RCC 7860 (cell line): Measurements from ENCODE around the gene SLC29A4.

Source experiments
- DNase-seq: peaks from one replicate; pipeline ENCODE4 v3.0.0-alpha.2; 2015; ENCODE audit warnings: low spot score
- FAIRE-seq: peaks from 2 replicates; lab custom pipeline; 2012; peaks lifted over from hg19 to GRCh38; lab: Jason Lieb, UNC

The SLC29A4 gene

GRCh38 chr7:5350174-5350463 lies 67.4 kb downstream of the SLC29A4 start:
- FAIRE-seq, result no peak
- DNase-seq, result no peak

- no peak for DNase-seq
- no peak for FAIRE-seq
These were observed 68.0 kb downstream of the SLC29A4 start for GRCh38 chr7:5350600-5351385.

- FAIRE-seq, result no peak
- DNase-seq, result no peak
These were observed 68.9 kb downstream of the SLC29A4 start for GRCh38 chr7:5351507-5352265.

GRCh38 chr7:5352440-5353010 lies 69.8 kb downstream of the SLC29A4 start:
- FAIRE-seq, result no peak
- DNase-seq, result no peak

GRCh38 chr7:5354460-5355232 lies 71.9 kb downstream of the SLC29A4 start:
- FAIRE-seq (no peak), DNase-seq (no peak)
